Spleen (tissue), 11 donors: ENCODE data around the gene SUN2. TPM values are rescaled to one million over a fixed set of nuclear protein-coding genes. Genes with fewer than 3 reads are reported as not detected.

Experiments
- DNase-seq: peaks from one replicate; pipeline ENCODE4 v3.0.0-alpha.2; 2020
- H3K27ac ChIP-seq, 8 donors: fragments of 200-600 bp; sonication (generic) in 7 of 8; 1 replicate in 4 of 8; 2 replicates in 4 of 8; pipeline versions ENCODE4 v1.5.0 to v1.8.0; 2016 to 2021; ENCODE audit warnings: inconsistent platforms in 4 of 8, mild to moderate bottlenecking in 4 of 8, moderate library complexity in 1 of 8
- H3K27me3 ChIP-seq, 7 donors: fragments of 200-600 bp; sonication (generic) in 6 of 7; replicated peaks in 1 of 7; 1 replicate in 4 of 7; 2 replicates in 3 of 7; pipeline versions ENCODE4 v1.5.0 to v1.8.0; 2016 to 2021; ENCODE audit warnings: inconsistent platforms in 3 of 7, mild to moderate bottlenecking in 1 of 7
- H3K36me3 ChIP-seq, 6 donors: fragments of 200-600 bp; sonication (generic) in 5 of 6; 1 replicate in 4 of 6; 2 replicates in 2 of 6; pipeline versions ENCODE4 v1.5.0 to v1.8.0; 2016 to 2021; ENCODE audit warnings: inconsistent platforms in 2 of 6
- H3K4me1 ChIP-seq, 6 donors: fragments of 200-600 bp; sonication (generic) in 5 of 6; 1 replicate in 3 of 6; 2 replicates in 3 of 6; pipeline versions ENCODE4 v1.5.0 to v1.8.0; 2016 to 2021; ENCODE audit warnings: inconsistent platforms in 3 of 6
- H3K4me3 ChIP-seq, 8 donors: fragments of 200-600 bp; sonication (generic) in 7 of 8; 1 replicate in 4 of 8; 2 replicates in 4 of 8; pipeline versions ENCODE4 v1.5.0 to v1.8.0; 2016 to 2021; ENCODE audit warnings: inconsistent platforms in 4 of 8, mild to moderate bottlenecking in 4 of 8, moderate library complexity in 2 of 8
- H3K9me3 ChIP-seq, 8 donors: fragments of 200-600 bp; sonication (generic) in 7 of 8; 1 replicate in 4 of 8; 2 replicates in 4 of 8; pipeline versions ENCODE4 v1.5.0 to v1.8.0; 2016 to 2021; ENCODE audit warnings: inconsistent platforms in 4 of 8
- POLR2A ChIP-seq, 3 donors: fragments of 450-650 bp; IDR thresholded peaks; one replicate each; pipeline ENCODE4 v1.5.1; 2017; ENCODE audit warnings: antibody characterized with exemption in 3 of 3, mild to moderate bottlenecking in 1 of 3
- POLR2AphosphoS5 ChIP-seq, 3 donors: sonication (generic); formaldehyde crosslinking; IDR thresholded peaks; one replicate each; pipeline ENCODE4 v1.5.1; 2017; ENCODE audit warnings: antibody characterized with exemption in 3 of 3
- WGBS, 5 donors: extraction: QIAGEN DNeasy Blood & Tissue Kit in 3 of 5; methylation state at CpG; one replicate each; pipeline versions ENCODE4 v1.1.5 to v1.1.7; 2013 to 2018; 5-methylcytosine and 5-hydroxymethylcytosine counted together
- intact Hi-C: fragments of 100-400 bp; cut with DNase I; formaldehyde crosslinking; loops from one replicate; pipeline ENCODE4 v1.15.0; 2023; ENCODE audit warnings: low total_unique reads
- polyA plus RNA-seq, 3 donors: library from polyadenylated mRNA; stranded (reverse); fragments of 200-250 nt; gene quantifications; one replicate each; pipeline ENCODE4 v1.2.1, GENCODE V29; 2013
- total RNA-seq, 7 donors: library from RNA; depleted of rRNA in 3 of 7; stranded (reverse); fragments of >200 nt in 3 of 7; fragmentation: NEBNext Ultra II Directional in 4 of 7; extraction: Animal tissue kit (Norgen Biotek cat#: 25700) in 4 of 7; gene quantifications; one replicate each; pipeline versions ENCODE4 v1.1.0 to v1.2.1, GENCODE V29; 2016 to 2021
- TF ChIP-seq, protein P1 (sequence below), 11 experiments: fragments of 200-600 bp in 7 of 11; fragments of 450-650 bp in 4 of 11; sonication (generic) in 4 of 11; IDR thresholded peaks in 8 of 11; conservative IDR thresholded peaks in 3 of 11; 1 replicate in 7 of 11; 2 replicates in 4 of 11; pipeline versions ENCODE4 v1.4.0 to v1.8.0; 2016 to 2021; ENCODE audit warnings: antibody characterized with exemption in 11 of 11, inconsistent platforms in 4 of 11, mild to moderate bottlenecking in 1 of 11
- donor health status: healthy with polysubstance abuse.
- donor health status: DM: no; HTN: no; CAD: no; lungs with moderate emphysema.
- donor health status: DM: no; HTN: no; CAD: no.
- donor health status: Bipolar disorder and iron deficiency.
- donor health status: healthy.
- donor health status: DM: no; HTN: no; CAD: no.
- donor health status: DM: yes; HTN: yes; CAD: no.

SUN2 gene
- total and polyA plus RNA-seq, 10 donors, result 35.4 to 455 (median 208) TPM

DNA sequence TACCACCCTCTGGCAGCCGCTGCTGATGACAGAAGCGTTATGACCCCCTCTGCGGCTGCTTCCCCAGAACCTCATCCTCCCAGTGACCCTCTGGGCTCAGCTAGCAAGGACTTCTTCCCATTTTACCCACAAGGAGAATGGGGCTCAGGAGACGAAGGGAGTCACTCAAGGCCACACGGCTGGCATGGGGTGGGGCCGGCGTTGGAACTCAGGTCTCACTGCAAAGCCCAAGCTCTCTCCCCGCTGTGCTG lies 16.8 kb upstream of the SUN2 start:
- H3K27me3 ChIP-seq, result no peaks in the 10 kb centered on the region
- peaks cover 0 to 6% (median 0%) of the 10 kb centered on the region in 6 donors for H3K36me3 ChIP-seq
- 79 to 91% (median 82%) methylated on average over 8 of the region's 8 CpGs for WGBS, 5 donors
- H3K9me3 ChIP-seq, result no peaks in the 10 kb centered on the region
- no peak overlapping the region for H3K4me3 ChIP-seq
- DNase-seq, result no peak
- intact Hi-C loops, result no loop called here
- H3K27ac ChIP-seq, result no peak overlapping the region
- peaks cover 0 to 23% (median 12%) of the 10 kb centered on the region in 6 donors for H3K4me1 ChIP-seq
- no peak for TF ChIP-seq POLR2AphosphoS5 (IDR thresholded peaks at IDR 0.05)
- TF ChIP-seq POLR2A (IDR thresholded peaks at IDR 0.05), result no peak
- TF ChIP-seq, protein P1, sequence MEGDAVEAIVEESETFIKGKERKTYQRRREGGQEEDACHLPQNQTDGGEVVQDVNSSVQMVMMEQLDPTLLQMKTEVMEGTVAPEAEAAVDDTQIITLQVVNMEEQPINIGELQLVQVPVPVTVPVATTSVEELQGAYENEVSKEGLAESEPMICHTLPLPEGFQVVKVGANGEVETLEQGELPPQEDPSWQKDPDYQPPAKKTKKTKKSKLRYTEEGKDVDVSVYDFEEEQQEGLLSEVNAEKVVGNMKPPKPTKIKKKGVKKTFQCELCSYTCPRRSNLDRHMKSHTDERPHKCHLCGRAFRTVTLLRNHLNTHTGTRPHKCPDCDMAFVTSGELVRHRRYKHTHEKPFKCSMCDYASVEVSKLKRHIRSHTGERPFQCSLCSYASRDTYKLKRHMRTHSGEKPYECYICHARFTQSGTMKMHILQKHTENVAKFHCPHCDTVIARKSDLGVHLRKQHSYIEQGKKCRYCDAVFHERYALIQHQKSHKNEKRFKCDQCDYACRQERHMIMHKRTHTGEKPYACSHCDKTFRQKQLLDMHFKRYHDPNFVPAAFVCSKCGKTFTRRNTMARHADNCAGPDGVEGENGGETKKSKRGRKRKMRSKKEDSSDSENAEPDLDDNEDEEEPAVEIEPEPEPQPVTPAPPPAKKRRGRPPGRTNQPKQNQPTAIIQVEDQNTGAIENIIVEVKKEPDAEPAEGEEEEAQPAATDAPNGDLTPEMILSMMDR (IDR thresholded peaks at IDR 0.05 in 8 of 11, conservative IDR thresholded peaks at IDR 0.05 in 3 of 11), result no peak

DNA sequence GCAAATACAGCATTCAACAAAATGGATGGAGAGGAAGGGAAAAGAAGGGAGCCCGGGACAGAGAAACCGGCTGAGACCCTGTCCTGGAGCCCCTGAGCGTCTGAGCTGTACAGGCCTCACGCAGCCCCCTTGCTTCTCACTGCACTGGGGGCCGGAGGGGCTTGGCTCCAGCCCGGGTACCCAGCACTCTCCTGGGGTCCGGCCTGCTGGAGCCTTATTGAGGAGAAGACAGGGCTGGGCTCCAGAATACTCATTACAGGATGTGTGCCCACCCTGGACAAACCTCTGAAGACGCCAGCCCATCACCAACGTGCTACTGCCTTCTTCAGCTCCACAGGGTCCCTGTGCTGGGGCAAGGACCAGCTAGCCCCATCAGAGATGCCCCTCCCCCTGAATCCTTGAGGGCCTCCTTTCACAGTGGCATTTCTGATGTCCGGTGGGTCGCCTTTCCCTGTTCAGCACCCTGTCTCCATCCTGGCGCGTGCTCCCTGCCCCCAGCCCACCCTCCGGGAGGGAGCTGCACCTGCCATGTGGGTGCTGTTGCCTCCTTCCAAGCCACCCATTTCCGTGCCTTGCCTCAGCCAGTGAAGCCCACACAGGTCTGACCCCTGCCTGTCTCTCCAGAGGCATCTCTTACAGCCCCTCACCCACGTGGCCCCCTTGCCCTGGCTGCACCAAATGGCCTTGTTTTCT lies 14.6 kb upstream of the SUN2 start:
- H3K36me3 ChIP-seq, result no peaks in the 10 kb centered on the region
- 90 to 96% (median 92%) methylated on average over 15 to 16 of the region's 16 CpGs for WGBS, 5 donors
- DNase-seq, result no peak
- intact Hi-C loops, result no loop called here
- H3K9me3 ChIP-seq, result no peaks in the 10 kb centered on the region
- TF ChIP-seq, protein P1 (IDR thresholded peaks at IDR 0.05 in 8 of 11, conservative IDR thresholded peaks at IDR 0.05 in 3 of 11), result no peak
- TF ChIP-seq POLR2AphosphoS5 (IDR thresholded peaks at IDR 0.05), result no peak
- TF ChIP-seq POLR2A (IDR thresholded peaks at IDR 0.05), result no peak
- H3K27me3 ChIP-seq, result no peaks in the 10 kb centered on the region
- H3K27ac ChIP-seq, result no peak overlapping the region
- peaks cover 0 to 20% (median 11%) of the 10 kb centered on the region in 6 donors for H3K4me1 ChIP-seq
- H3K4me3 ChIP-seq, result no peak overlapping the region

DNA sequence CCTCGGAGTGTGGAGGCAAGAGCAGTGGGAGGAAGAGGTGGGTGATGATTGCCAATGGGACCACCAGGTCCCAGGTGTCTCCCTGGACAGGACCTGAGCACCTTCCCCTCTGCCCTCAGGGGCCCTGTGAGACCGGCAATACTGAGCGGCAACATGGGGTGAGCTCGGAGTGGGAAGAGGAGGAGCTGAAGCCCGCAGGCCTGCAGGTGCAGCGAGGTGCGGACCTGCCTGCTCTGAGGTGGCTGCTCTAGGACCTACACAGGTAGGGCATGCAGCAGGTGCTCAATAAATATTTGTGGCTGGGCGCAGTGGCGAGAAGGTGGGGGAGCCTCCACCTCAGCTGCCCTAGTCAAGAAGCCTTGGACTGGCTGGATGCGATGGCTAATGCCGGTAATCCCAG lies 12.2 kb upstream of the SUN2 start:
- TF ChIP-seq POLR2A (IDR thresholded peaks at IDR 0.05) (no peak), POLR2AphosphoS5 (IDR thresholded peaks at IDR 0.05) (no peak)
- TF ChIP-seq, protein P1 (IDR thresholded peaks at IDR 0.05 in 8 of 11, conservative IDR thresholded peaks at IDR 0.05 in 3 of 11), result no peak
- Histone ChIP-seq H3K9me3 (no peaks in the 10 kb centered on the region), H3K27ac (no peak overlapping the region), H3K4me1 (peaks cover 0 to 23% (median 11%) of the 10 kb centered on the region in 6 donors), H3K27me3 (no peaks in the 10 kb centered on the region), H3K4me3 (no peak overlapping the region), H3K36me3 (no peaks in the 10 kb centered on the region)
- 88 to 97% (median 95%) methylated on average over 10 to 11 of the region's 11 CpGs for WGBS, 5 donors
- intact Hi-C loops, result loop anchor here (5.0 kb wide), 1 partner anchor 234 kb away; no protein-coding TSS in a partner anchor
- no peak for DNase-seq

DNA sequence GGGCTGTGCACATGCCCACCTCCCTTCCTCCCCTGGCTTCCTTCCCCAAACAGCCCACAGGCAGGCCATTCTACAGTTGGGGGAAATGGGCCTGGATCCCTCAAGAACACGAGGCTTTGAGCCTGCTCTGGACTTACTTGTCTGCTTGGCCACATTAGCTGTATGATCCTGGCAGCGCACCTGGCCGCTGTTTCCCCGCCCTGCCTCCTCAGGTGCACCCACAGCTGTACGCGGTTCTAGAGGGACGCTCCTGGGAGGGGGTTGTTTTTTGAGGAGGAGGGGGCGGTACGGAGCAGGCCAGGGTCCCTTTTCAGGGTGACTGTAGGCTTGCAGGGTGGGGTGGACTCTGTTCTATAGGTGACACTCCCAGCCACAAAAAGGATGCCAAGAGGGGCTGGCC lies 11.5 kb upstream of the SUN2 start:
- intact Hi-C loops, result loop anchor here (5.0 kb wide), 1 partner anchor 235 kb away; no protein-coding TSS in a partner anchor
- Histone ChIP-seq H3K27me3 (no peaks in the 10 kb centered on the region), H3K4me3 (no peak overlapping the region), H3K27ac (no peak overlapping the region), H3K9me3 (no peaks in the 10 kb centered on the region), H3K36me3 (no peaks in the 10 kb centered on the region), H3K4me1 (peaks cover 0 to 23% (median 11%) of the 10 kb centered on the region in 6 donors)
- WGBS, 5 donors, result 80 to 88% (median 83%) methylated on average over 7 to 9 of the region's 9 CpGs
- TF ChIP-seq POLR2AphosphoS5 (IDR thresholded peaks at IDR 0.05), result no peak
- no peak for TF ChIP-seq POLR2A (IDR thresholded peaks at IDR 0.05)
- TF ChIP-seq, protein P1 (IDR thresholded peaks at IDR 0.05 in 8 of 11, conservative IDR thresholded peaks at IDR 0.05 in 3 of 11), result no peak
- no peak for DNase-seq
